A673 (cell line): ENCODE measurements around the gene LONP1.

Experiments
- EZH2 ChIP-seq: fragments of 200-600 bp; sonication (generic); IDR thresholded peaks from 2 replicates; pipeline ENCODE4 v1.6.1; 2017; ENCODE audit warnings: borderline replicate concordance, low read depth, mild to moderate bottlenecking, mixed read lengths, antibody characterized with exemption, low read length; ENCODE audit not compliant: poor library complexity, severe bottlenecking
- TF ChIP-seq, protein P1 (sequence below): fragments of 300-800, 200-600 bp; sonication (generic); conservative IDR thresholded peaks from 2 replicates; pipeline ENCODE4 v1.5.1; 2017; ENCODE audit warnings: low read depth, mild to moderate bottlenecking, antibody characterized with exemption, low read length, moderate library complexity, mixed read lengths

DNA sequence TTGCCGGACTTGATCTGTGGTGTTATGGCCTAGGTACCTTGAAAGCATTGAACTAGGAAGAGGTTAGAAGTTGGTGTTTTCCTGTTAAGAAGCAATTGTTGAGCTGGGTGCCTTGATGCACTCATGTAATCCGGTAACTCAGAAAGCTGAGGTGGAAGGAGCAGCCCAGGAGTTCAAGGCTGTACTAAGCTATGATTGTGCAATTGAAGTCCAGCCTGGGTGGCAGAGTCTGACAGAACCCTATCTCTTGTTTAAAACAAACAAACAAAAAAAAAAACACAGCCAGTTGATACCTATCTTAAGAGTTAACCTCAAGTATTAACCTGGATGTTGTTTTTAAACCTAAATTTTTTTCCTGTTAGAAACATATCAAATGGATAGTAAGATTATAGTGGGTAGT lies 77.7 kb downstream of the LONP1 start:
- TF ChIP-seq, protein P1, sequence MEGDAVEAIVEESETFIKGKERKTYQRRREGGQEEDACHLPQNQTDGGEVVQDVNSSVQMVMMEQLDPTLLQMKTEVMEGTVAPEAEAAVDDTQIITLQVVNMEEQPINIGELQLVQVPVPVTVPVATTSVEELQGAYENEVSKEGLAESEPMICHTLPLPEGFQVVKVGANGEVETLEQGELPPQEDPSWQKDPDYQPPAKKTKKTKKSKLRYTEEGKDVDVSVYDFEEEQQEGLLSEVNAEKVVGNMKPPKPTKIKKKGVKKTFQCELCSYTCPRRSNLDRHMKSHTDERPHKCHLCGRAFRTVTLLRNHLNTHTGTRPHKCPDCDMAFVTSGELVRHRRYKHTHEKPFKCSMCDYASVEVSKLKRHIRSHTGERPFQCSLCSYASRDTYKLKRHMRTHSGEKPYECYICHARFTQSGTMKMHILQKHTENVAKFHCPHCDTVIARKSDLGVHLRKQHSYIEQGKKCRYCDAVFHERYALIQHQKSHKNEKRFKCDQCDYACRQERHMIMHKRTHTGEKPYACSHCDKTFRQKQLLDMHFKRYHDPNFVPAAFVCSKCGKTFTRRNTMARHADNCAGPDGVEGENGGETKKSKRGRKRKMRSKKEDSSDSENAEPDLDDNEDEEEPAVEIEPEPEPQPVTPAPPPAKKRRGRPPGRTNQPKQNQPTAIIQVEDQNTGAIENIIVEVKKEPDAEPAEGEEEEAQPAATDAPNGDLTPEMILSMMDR = no peak
- no peak for TF ChIP-seq EZH2
